GM23338 (cell line): ENCODE measurements around the gene KIRREL3. TPM values are rescaled to one million over a fixed set of nuclear protein-coding genes. Genes with fewer than 3 reads are reported as not detected.

Source experiments
- ATAC-seq: fragments of 200-7000 bp; cut with Tn5 transposase; 3 replicates; pipeline ENCODE4 v1.9.1; 2020
- DNase-seq: peaks from one replicate; pipeline ENCODE4 v3.0.0-alpha.2; 2015; ENCODE audit warnings: low spot score
- H2AFZ ChIP-seq: fragments of 200-600 bp; sonication (generic); 2 replicates; pipeline ENCODE4 v1.8.0; 2016; ENCODE audit warnings: antibody characterized with exemption, mild to moderate bottlenecking, moderate library complexity
- H3F3A ChIP-seq: fragments of 200-600 bp; sonication (generic); replicated peaks from 2 replicates; pipeline ENCODE4 v1.8.0; 2017; ENCODE audit warnings: antibody characterized with exemption, mixed run types, low read depth
- H3K27ac ChIP-seq: fragments of 200-600 bp; sonication (generic); 2 replicates; pipeline ENCODE4 v1.6.1; 2016; ENCODE audit warnings: low read depth
- H3K27me3 ChIP-seq: fragments of 200-600 bp; sonication (generic); 2 replicates; pipeline ENCODE4 v1.8.0; 2016; ENCODE audit warnings: mild to moderate bottlenecking, mixed run types, moderate library complexity; ENCODE audit not compliant: insufficient read depth
- H3K36me3 ChIP-seq: fragments of 200-600 bp; sonication (generic); 2 replicates; pipeline ENCODE4 v1.8.0; 2016; ENCODE audit warnings: mild to moderate bottlenecking; ENCODE audit not compliant: insufficient read depth
- H3K4me1 ChIP-seq: fragments of 200-600 bp; sonication (generic); 2 replicates; pipeline ENCODE4 v1.8.0; 2016; ENCODE audit warnings: mild to moderate bottlenecking, moderate library complexity; ENCODE audit not compliant: insufficient read depth
- H3K4me2 ChIP-seq: fragments of 200-600 bp; sonication (generic); 2 replicates; pipeline ENCODE4 v1.7.1; 2017; ENCODE audit warnings: mixed run types
- H3K4me3 ChIP-seq: fragments of 200-600 bp; sonication (generic); 2 replicates; pipeline ENCODE4 v1.6.1; 2016; ENCODE audit warnings: mixed run types
- H3K79me2 ChIP-seq: fragments of 200-600 bp; sonication (generic); replicated peaks from 2 replicates; pipeline ENCODE4 v1.8.0; 2017; ENCODE audit warnings: mild to moderate bottlenecking; ENCODE audit not compliant: insufficient read depth
- H3K9me2 ChIP-seq: fragments of 200-600 bp; sonication (generic); 2 replicates; pipeline ENCODE4 v1.8.0; 2017; ENCODE audit not compliant: insufficient read depth
- H4K20me1 ChIP-seq: fragments of 200-600 bp; sonication (generic); replicated peaks from 2 replicates; pipeline ENCODE4 v1.8.0; 2017; ENCODE audit warnings: mild to moderate bottlenecking; ENCODE audit not compliant: insufficient read depth
- H3K27ac Mint-ChIP-seq: 2 replicates; pipeline ENCODE4 v1.8.0; 2020; ENCODE audit warnings: inconsistent platforms, mild to moderate bottlenecking, moderate library complexity, mixed read lengths
- H3K27me3 Mint-ChIP-seq: 3 replicates; pipeline ENCODE4 v1.8.0; 2022; ENCODE audit warnings: low read depth, mild to moderate bottlenecking, moderate library complexity, mixed read lengths, inconsistent platforms; ENCODE audit not compliant: insufficient read depth, poor library complexity
- H3K36me3 Mint-ChIP-seq: 3 replicates; pipeline ENCODE4 v1.8.0; 2021; ENCODE audit warnings: low read depth, mild to moderate bottlenecking, inconsistent platforms, moderate library complexity, mixed read lengths
- H3K4me1 Mint-ChIP-seq: 3 replicates; pipeline ENCODE4 v1.8.0; 2020; ENCODE audit warnings: mild to moderate bottlenecking, inconsistent platforms, mixed read lengths
- H3K4me3 Mint-ChIP-seq: 3 replicates; pipeline ENCODE4 v1.8.0; 2021; ENCODE audit warnings: moderate library complexity, mild to moderate bottlenecking, inconsistent platforms, mixed read lengths
- H3K9me3 Mint-ChIP-seq: 3 replicates; pipeline ENCODE4 v1.8.0; 2020; ENCODE audit warnings: moderate library complexity, mild to moderate bottlenecking, inconsistent platforms, mixed read lengths
- CREB1 ChIP-seq: fragments of 250-450 bp; sonication (Bioruptor Pico); IDR thresholded peaks from 2 replicates; pipeline ENCODE4 v1.5.0; 2020; ENCODE audit warnings: low read depth, mild to moderate bottlenecking, moderate library complexity
- EZH2phosphoT487 ChIP-seq: fragments of 200-600 bp; sonication (generic); IDR thresholded peaks from one replicate; pipeline ENCODE4 v1.8.1; 2018; ENCODE audit warnings: antibody characterized with exemption; ENCODE audit not compliant: unreplicated experiment
- JUNB ChIP-seq: IDR thresholded peaks from one replicate; pipeline ENCODE4 v1.6.1; 2016; ENCODE audit warnings: antibody characterized with exemption; ENCODE audit not compliant: unreplicated experiment
- NANOG ChIP-seq: IDR thresholded peaks from 2 replicates; pipeline ENCODE4 v1.6.1; 2016; ENCODE audit warnings: antibody characterized with exemption, borderline replicate concordance
- POLR2AphosphoS5 ChIP-seq: IDR thresholded peaks from 2 replicates; pipeline ENCODE4 v1.6.1; 2016; ENCODE audit warnings: antibody characterized with exemption, low read depth
- REST ChIP-seq: IDR thresholded peaks from one replicate; pipeline ENCODE4 v1.6.1; 2018; ENCODE audit warnings: antibody characterized with exemption; ENCODE audit not compliant: unreplicated experiment
- STAT1 ChIP-seq: IDR thresholded peaks from one replicate; pipeline ENCODE4 v1.6.1; 2016; ENCODE audit warnings: antibody characterized with exemption; ENCODE audit not compliant: unreplicated experiment
- ZNF331 ChIP-seq: fragments of 250-450 bp; sonication (Bioruptor Pico); IDR thresholded peaks from 2 replicates; pipeline ENCODE4 v1.5.0; 2020; ENCODE audit warnings: low read depth, mild to moderate bottlenecking, moderate library complexity
- polyA plus RNA-seq: library from polyadenylated mRNA; unstranded; fragments of >200 nt; fragmentation: Nextera tagmentation; extraction: Ambion mirVana; gene quantifications from 2 replicates; pipeline ENCODE4 v1.2.1, GENCODE V29; 2016
- total RNA-seq: library from RNA; depleted of rRNA; stranded (reverse); fragments of >200 nt; shearing (Covaris generic); gene quantifications from 2 replicates; pipeline ENCODE4 v1.2.3, GENCODE V29; 2014
- TF ChIP-seq, protein P1 (sequence below): IDR thresholded peaks from 2 replicates; pipeline ENCODE4 v1.6.1; 2016; ENCODE audit warnings: antibody characterized with exemption
- TF ChIP-seq, protein P2 (sequence below), 2 experiments: fragments of 200-600 bp in 1 of 2; sonication (generic) in 1 of 2; conservative IDR thresholded peaks; 2 replicates each; pipeline versions ENCODE4 v1.5.1 to v1.6.1; 2016 to 2017; ENCODE audit warnings: antibody characterized with exemption in 2 of 2, low read depth in 2 of 2, mild to moderate bottlenecking in 2 of 2, moderate library complexity in 1 of 2

The KIRREL3 gene
- total and polyA plus RNA-seq, 2 experiments from 2014 or later, result 0.13 to 1.5 TPM

- Histone ChIP-seq H3F3A (no peaks in the 10 kb centered on the region), H3K4me1 (peaks cover 30% of the 10 kb centered on the region), H3K27me3 (no peaks in the 10 kb centered on the region), H3K27ac (no peak overlapping the region), H3K36me3 (no peaks in the 10 kb centered on the region), H4K20me1 (no peaks in the 10 kb centered on the region), H3K4me2 (no peak overlapping the region), H3K79me2 (no peaks in the 10 kb centered on the region), H3K4me3 (no peak overlapping the region), H3K9me2 (peaks cover 6% of the 10 kb centered on the region; the same call in 1 of the 2 replicates), H2AFZ (no peak overlapping the region)
- Mint-ChIP-seq H3K36me3 (no peaks in the 10 kb centered on the region), H3K9me3 (no peaks in the 10 kb centered on the region), H3K27me3 (peaks cover 8% of the 10 kb centered on the region), H3K27ac (no peak overlapping the region), H3K4me3 (no peak overlapping the region), H3K4me1 (peaks cover 48% of the 10 kb centered on the region)
- DNase-seq (no peak), ATAC-seq (no peak)
- no peak for TF ChIP-seq POLR2AphosphoS5
- TF ChIP-seq CREB1, result no peak
- no peak for TF ChIP-seq REST
- TF ChIP-seq, protein P1, sequence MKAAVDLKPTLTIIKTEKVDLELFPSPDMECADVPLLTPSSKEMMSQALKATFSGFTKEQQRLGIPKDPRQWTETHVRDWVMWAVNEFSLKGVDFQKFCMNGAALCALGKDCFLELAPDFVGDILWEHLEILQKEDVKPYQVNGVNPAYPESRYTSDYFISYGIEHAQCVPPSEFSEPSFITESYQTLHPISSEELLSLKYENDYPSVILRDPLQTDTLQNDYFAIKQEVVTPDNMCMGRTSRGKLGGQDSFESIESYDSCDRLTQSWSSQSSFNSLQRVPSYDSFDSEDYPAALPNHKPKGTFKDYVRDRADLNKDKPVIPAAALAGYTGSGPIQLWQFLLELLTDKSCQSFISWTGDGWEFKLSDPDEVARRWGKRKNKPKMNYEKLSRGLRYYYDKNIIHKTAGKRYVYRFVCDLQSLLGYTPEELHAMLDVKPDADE, result no peak
- TF ChIP-seq ZNF331, result no peak
- TF ChIP-seq NANOG, result no peak
- TF ChIP-seq STAT1, result no peak
Measured at GRCh38 chr11:126738295-126739031, 262.1 kb downstream of the KIRREL3 start.

DNA sequence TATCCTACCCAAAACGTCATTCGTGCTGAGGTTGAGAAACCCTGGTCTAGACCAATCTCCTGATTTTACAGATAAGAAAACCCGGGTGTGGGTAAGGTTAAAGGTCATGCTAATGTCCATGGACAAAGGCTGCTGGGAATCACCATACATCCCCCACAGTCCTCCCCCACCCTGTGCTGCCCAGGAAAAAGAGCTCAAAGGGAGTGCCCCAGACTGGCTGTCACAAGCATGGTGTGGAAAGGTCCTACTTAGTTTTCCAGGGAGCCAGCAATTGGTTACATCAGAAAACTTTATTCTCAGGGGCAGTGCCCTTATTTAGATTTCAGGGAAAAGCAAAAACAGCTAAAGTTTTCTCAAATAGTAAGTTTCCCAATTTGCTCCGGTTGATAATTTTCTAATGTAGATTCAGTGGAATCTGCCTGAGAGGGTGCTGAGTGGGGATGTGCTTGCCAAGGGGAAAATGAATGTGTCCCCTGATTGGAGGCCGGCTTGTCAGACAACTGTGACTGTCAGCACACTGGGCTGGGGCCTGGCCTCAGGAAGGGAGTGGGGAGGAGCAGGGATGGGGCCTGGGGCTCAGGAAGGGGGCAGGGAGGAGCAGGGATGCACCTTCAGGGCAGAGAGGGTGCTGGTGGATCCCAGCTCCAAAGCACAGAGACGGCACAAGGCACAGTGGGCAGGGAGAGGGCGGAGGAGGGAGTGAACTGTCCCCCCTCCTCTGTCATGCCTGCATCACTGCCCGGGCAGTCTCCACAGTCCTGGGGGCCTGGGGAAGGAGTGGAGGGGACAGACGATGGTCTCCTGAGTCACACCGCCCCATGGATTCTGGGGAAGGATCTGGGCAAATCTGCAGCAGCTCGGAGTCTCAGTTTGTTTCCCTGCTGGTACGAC, 263.6 kb downstream of the KIRREL3 start:
- Mint-ChIP-seq H3K27ac (no peak overlapping the region), H3K4me3 (no peak overlapping the region), H3K27me3 (peaks cover 8% of the 10 kb centered on the region), H3K36me3 (no peaks in the 10 kb centered on the region), H3K4me1 (peaks cover 44% of the 10 kb centered on the region), H3K9me3 (no peaks in the 10 kb centered on the region)
- Histone ChIP-seq H3K27me3 (no peaks in the 10 kb centered on the region), H3K79me2 (no peaks in the 10 kb centered on the region), H3K4me2 (no peak overlapping the region), H3K4me3 (no peak overlapping the region), H4K20me1 (no peaks in the 10 kb centered on the region), H2AFZ (0 out of 2 replicates have a peak overlapping the region, but pooled peaks have one; percentile 24), H3F3A (no peaks in the 10 kb centered on the region), H3K36me3 (no peaks in the 10 kb centered on the region), H3K27ac (no peak overlapping the region), H3K4me1 (peaks cover 29% of the 10 kb centered on the region), H3K9me2 (peaks cover 5% of the 10 kb centered on the region; the same call in 1 of the 2 replicates)
- no peak for DNase-seq
- ATAC-seq, result peak; percentile 54
- TF ChIP-seq, protein P2, sequence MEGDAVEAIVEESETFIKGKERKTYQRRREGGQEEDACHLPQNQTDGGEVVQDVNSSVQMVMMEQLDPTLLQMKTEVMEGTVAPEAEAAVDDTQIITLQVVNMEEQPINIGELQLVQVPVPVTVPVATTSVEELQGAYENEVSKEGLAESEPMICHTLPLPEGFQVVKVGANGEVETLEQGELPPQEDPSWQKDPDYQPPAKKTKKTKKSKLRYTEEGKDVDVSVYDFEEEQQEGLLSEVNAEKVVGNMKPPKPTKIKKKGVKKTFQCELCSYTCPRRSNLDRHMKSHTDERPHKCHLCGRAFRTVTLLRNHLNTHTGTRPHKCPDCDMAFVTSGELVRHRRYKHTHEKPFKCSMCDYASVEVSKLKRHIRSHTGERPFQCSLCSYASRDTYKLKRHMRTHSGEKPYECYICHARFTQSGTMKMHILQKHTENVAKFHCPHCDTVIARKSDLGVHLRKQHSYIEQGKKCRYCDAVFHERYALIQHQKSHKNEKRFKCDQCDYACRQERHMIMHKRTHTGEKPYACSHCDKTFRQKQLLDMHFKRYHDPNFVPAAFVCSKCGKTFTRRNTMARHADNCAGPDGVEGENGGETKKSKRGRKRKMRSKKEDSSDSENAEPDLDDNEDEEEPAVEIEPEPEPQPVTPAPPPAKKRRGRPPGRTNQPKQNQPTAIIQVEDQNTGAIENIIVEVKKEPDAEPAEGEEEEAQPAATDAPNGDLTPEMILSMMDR (conservative IDR thresholded peaks at IDR 0.05; ENCODE audit: low read depth in 2 of 2), result no peak
- TF ChIP-seq JUNB (no peak), CREB1 (no peak), EZH2phosphoT487 (no peak), ZNF331 (no peak), REST (no peak), STAT1 (no peak)
- TF ChIP-seq, protein P1, result no peak
